C4-2B (cell line): ENCODE measurements around the gene SCLT1.

ENCODE experiments used
- CTCF ChIP-seq: fragments of 450-650 bp; conservative IDR thresholded peaks from 2 replicates; pipeline ENCODE4 v1.5.1; 2017; ENCODE audit warnings: mild to moderate bottlenecking
- ZFX ChIP-seq: fragments of 450-650 bp; IDR thresholded peaks from 2 replicates; pipeline ENCODE4 v1.6.1; 2017

GRCh38 chr4:128847082-128847724, 246.1 kb downstream of the SCLT1 start:
- TF ChIP-seq ZFX (no peak), CTCF (no peak)
